IMR-90 (cell line): ENCODE measurements around the gene NKAIN4. TPM values are rescaled to one million over a fixed set of nuclear protein-coding genes. Genes with fewer than 3 reads are reported as not detected.

ENCODE experiments used
- ATAC-seq: fragments of 200-7000 bp; cut with Tn5 transposase; 2 replicates; pipeline ENCODE4 v1.9.1; 2020; ENCODE audit warnings: low read depth, mild to moderate bottlenecking, moderate library complexity
- BruUV-seq: library from RNA; stranded (reverse); fragments of 400-500 nt; replicated peaks from 2 replicates; lab custom pipeline; 2021; lab: Mats Ljungman, UMichigan
- CTCF ChIA-PET: fragments of 300-600 bp; formaldehyde crosslinking; extraction: SDS; loops from one replicate; lab custom pipeline; 2021; ENCODE audit warnings: antibody characterized with exemption; lab: Yijun Ruan, JAX
- POLR2A ChIA-PET: fragments of 300-600 bp; sonication (Branson Sonifier 250); formaldehyde crosslinking; loops from one replicate; lab custom pipeline; 2022; ENCODE audit warnings: antibody characterized with exemption; ENCODE audit not compliant: unreplicated experiment; lab: Charles Lee
- DNase-seq: peaks from one replicate; pipeline ENCODE4 v3.0.0; 2013
- H2AFZ ChIP-seq: replicated peaks from 2 replicates; pipeline ENCODE3; 2013; ENCODE audit warnings: low read length, mild to moderate bottlenecking; ENCODE audit not compliant: poor library complexity
- H2AK5ac ChIP-seq: 2 replicates; pipeline ENCODE4 v1.6.1; 2013; ENCODE audit warnings: low read depth, low read length, inconsistent platforms
- H2AK9ac ChIP-seq: replicated peaks from 2 replicates; pipeline ENCODE3; 2013; ENCODE audit warnings: mild to moderate bottlenecking, low read depth, low read length, moderate library complexity; ENCODE audit not compliant: poor library complexity
- H2BK120ac ChIP-seq: 2 replicates; pipeline ENCODE4 v1.6.1; 2013; ENCODE audit warnings: low read depth, low read length, inconsistent platforms
- H2BK15ac ChIP-seq: 3 replicates; pipeline ENCODE4 v1.6.1; 2013; ENCODE audit warnings: low read depth, low read length, inconsistent platforms
- H2BK20ac ChIP-seq: 2 replicates; pipeline ENCODE4 v1.6.1; 2013; ENCODE audit warnings: low read depth, mild to moderate bottlenecking, inconsistent platforms, low read length, moderate library complexity
- H2BK5ac ChIP-seq: 2 replicates; pipeline ENCODE4 v1.6.1; 2013; ENCODE audit warnings: mild to moderate bottlenecking, low read depth, low read length, inconsistent platforms; ENCODE audit not compliant: poor library complexity, severe bottlenecking
- H3K14ac ChIP-seq: replicated peaks from 2 replicates; pipeline ENCODE4 v1.6.1; 2013; ENCODE audit warnings: low read depth, low read length, inconsistent platforms
- H3K18ac ChIP-seq: 2 replicates; pipeline ENCODE4 v1.6.1; 2013; ENCODE audit warnings: low read depth, low read length, control low read depth
- H3K23ac ChIP-seq: 2 replicates; pipeline ENCODE4 v1.6.1; 2013; ENCODE audit warnings: low read depth, low read length, inconsistent platforms
- H3K27ac ChIP-seq: 2 replicates; pipeline ENCODE4 v1.5.1; 2013; ENCODE audit warnings: mild to moderate bottlenecking, control low read depth, low read length; ENCODE audit not compliant: insufficient read depth
- H3K27me3 ChIP-seq: 2 replicates; pipeline ENCODE4 v1.6.1; 2013; ENCODE audit warnings: low read length; ENCODE audit not compliant: control insufficient read depth, insufficient read depth
- H3K36me3 ChIP-seq: 2 replicates; pipeline ENCODE4 v1.6.1; 2013; ENCODE audit warnings: low read length, mixed read lengths; ENCODE audit not compliant: control insufficient read depth, insufficient read depth
- H3K4ac ChIP-seq: 2 replicates; pipeline ENCODE4 v1.6.1; 2013; ENCODE audit warnings: low read depth, low read length, inconsistent platforms
- H3K4me1 ChIP-seq: 2 replicates; pipeline ENCODE4 v1.6.1; 2013; ENCODE audit warnings: low read length, mixed read lengths; ENCODE audit not compliant: control insufficient read depth, insufficient read depth
- H3K4me2 ChIP-seq: 2 replicates; pipeline ENCODE4 v1.6.1; 2013; ENCODE audit warnings: low read depth, mild to moderate bottlenecking, control low read depth, low read length, moderate library complexity
- H3K4me3 ChIP-seq: 2 replicates; pipeline ENCODE4 v1.5.1; 2013; ENCODE audit warnings: low read depth, mild to moderate bottlenecking, control low read depth, low read length, moderate library complexity; ENCODE audit not compliant: insufficient read depth
- H3K56ac ChIP-seq: 2 replicates; pipeline ENCODE4 v1.6.1; 2013; ENCODE audit warnings: low read length, inconsistent platforms; ENCODE audit not compliant: insufficient read depth; ENCODE audit errors: extremely low read depth
- H3K79me1 ChIP-seq, 2 experiments: 2 replicates each; pipeline ENCODE4 v1.6.1; 2013; ENCODE audit warnings: low read length in 2 of 2, inconsistent platforms in 1 of 2, low read depth in 1 of 2
- H3K9ac ChIP-seq: 2 replicates; pipeline ENCODE4 v1.6.1; 2013; ENCODE audit warnings: low read depth, low read length, control low read depth
- H3K9me1 ChIP-seq: 2 replicates; pipeline ENCODE4 v1.6.1; 2013; ENCODE audit warnings: low read length, inconsistent platforms; ENCODE audit not compliant: insufficient read depth
- H3K9me3 ChIP-seq: 2 replicates; pipeline ENCODE4 v1.6.1; 2013; ENCODE audit warnings: low read length; ENCODE audit not compliant: control insufficient read depth, insufficient read depth
- H4K20me1 ChIP-seq: 2 replicates; pipeline ENCODE4 v1.6.1; 2013; ENCODE audit warnings: low read length, inconsistent platforms; ENCODE audit not compliant: insufficient read depth
- H4K5ac ChIP-seq: 2 replicates; pipeline ENCODE4 v1.6.1; 2013; ENCODE audit warnings: mild to moderate bottlenecking, low read depth, low read length, control low read depth
- H4K8ac ChIP-seq, 2 experiments: 2 replicates each; pipeline ENCODE4 v1.6.1; 2013; ENCODE audit warnings: low read depth in 2 of 2, low read length in 2 of 2, control low read depth in 1 of 2, inconsistent platforms in 1 of 2
- H4K91ac ChIP-seq: 2 replicates; pipeline ENCODE4 v1.6.1; 2013; ENCODE audit warnings: low read depth, low read length, inconsistent platforms; ENCODE audit not compliant: insufficient read depth
- CEBPB ChIP-seq: IDR thresholded peaks from 2 replicates; pipeline ENCODE4 v1.6.1; 2012; ENCODE audit warnings: low read depth, low read length, improper control_type of control experiment
- CHD1 ChIP-seq: IDR thresholded peaks from 2 replicates; pipeline ENCODE4 v1.6.1; 2012; ENCODE audit warnings: low read depth, low read length, improper control_type of control experiment
- FOS ChIP-seq: fragments of 150-350 bp; IDR thresholded peaks from 2 replicates; pipeline ENCODE4 v1.6.1; 2016; ENCODE audit warnings: low read depth, low read length
- MAFK ChIP-seq: IDR thresholded peaks from 2 replicates; pipeline ENCODE4 v1.6.1; 2012; ENCODE audit warnings: low read depth, low read length, improper control_type of control experiment
- NFE2L2 ChIP-seq: fragments of 150-350 bp; IDR thresholded peaks from 2 replicates; pipeline ENCODE4 v1.6.1; 2016; ENCODE audit warnings: low read depth, mild to moderate bottlenecking, low read length
- SMC3 ChIP-seq: fragments of 150-350 bp; IDR thresholded peaks from 2 replicates; pipeline ENCODE4 v1.6.1; 2016; ENCODE audit warnings: low read depth, mild to moderate bottlenecking, antibody characterized with exemption, low read length, moderate library complexity
- WGBS, 2 experiments: methylation state at CpG; one replicate each; pipeline versions ENCODE4 v1.1.5 to v1.1.7; 2013; ENCODE audit warnings: missing lambda C conversion rate in 2 of 2; ENCODE audit not compliant: insufficient read length in 1 of 2; ENCODE audit errors: extremely low coverage in 2 of 2; 5-methylcytosine and 5-hydroxymethylcytosine counted together
- dilution Hi-C: fragments of 300-500 bp; cut with HindIII; formaldehyde crosslinking; loops from one replicate; pipeline ENCODE4 v1.14.3; 2018; ENCODE audit warnings: low sequenced_read_pairs; ENCODE audit not compliant: unreplicated experiment
- in situ Hi-C: fragments of 300-500 bp; cut with MboI; formaldehyde crosslinking; loops from 3 replicates; pipeline ENCODE4 v1.14.3; 2019; ENCODE audit warnings: low sequenced_read_pairs, inconsistent platforms, mixed read lengths
- intact Hi-C: fragments of 100-400 bp; cut with micrococcal nuclease; formaldehyde crosslinking; loops from 2 replicates; pipeline ENCODE4 v1.10.0; 2022
- polyA plus RNA-seq, 3 experiments: library from polyadenylated mRNA; depleted of rRNA; stranded (reverse); fragments of >200 nt; gene quantifications; 2 replicates each; pipeline ENCODE4 v1.2.3, GENCODE V29; 2012; ENCODE audit warnings: low replicate concordance in 1 of 3
- total RNA-seq: library from RNA; depleted of rRNA; stranded (reverse); fragments of >200 nt; gene quantifications from 2 replicates; pipeline ENCODE4 v1.2.3, GENCODE V29; 2012
- TF ChIP-seq, protein P1 (sequence below): conservative IDR thresholded peaks from 2 replicates; pipeline ENCODE4 v1.5.1; 2012; ENCODE audit warnings: mild to moderate bottlenecking, low read depth, low read length, improper control_type of control experiment
- TF ChIP-seq, protein P2 (sequence below): fragments of 150-350 bp; IDR thresholded peaks from 2 replicates; pipeline ENCODE4 v1.6.1; 2017; ENCODE audit warnings: mild to moderate bottlenecking, antibody characterized with exemption, low read length, low read depth

NKAIN4 gene
- total and polyA plus RNA-seq, 2 of the 4 experiments (the other 2 are of a cell fraction), result not detected

DNA sequence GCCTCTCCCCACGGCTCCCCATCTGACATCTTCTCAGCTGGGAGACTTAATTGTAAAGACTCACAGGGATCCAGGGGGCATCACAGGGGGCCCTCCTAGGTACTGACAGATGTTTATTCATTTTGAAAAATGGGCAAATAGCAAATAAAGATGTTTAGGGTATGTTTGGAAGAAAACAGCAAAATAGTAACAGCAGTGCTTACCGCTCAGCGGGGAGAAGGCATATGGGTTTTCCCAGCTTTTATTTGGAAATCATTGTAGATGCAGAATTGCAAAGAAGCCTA lies 21.3 kb downstream of the NKAIN4 start:
- H3K27me3 ChIP-seq, result no peaks in the 10 kb centered on the region; the same call in 1 of the 2 replicates
- peak overlapping the region; percentile 57 for H3K4ac ChIP-seq
- no peak overlapping the region for H3K9ac ChIP-seq
- ChIA-PET POLR2A (no interaction called here), CTCF (interaction anchor here (0.6 to 0.7 kb wide), 2 partner anchors 9 to 50 kb away, joined by 3 read pairs; no protein-coding TSS in a partner anchor)
- peak overlapping the region; percentile 60; the same call in 2 of the 3 replicates for H2BK15ac ChIP-seq
- ATAC-seq (no peak), DNase-seq (no peak)
- H4K5ac ChIP-seq, result no peak overlapping the region
- H3K4me3 ChIP-seq, result no peak overlapping the region
- H2AK5ac ChIP-seq, result peak overlapping the region; percentile 20
- no peaks in the 10 kb centered on the region for H3K36me3 ChIP-seq
- TF ChIP-seq FOS (no peak), NFE2L2 (no peak), SMC3 (no peak), MAFK (no peak), CHD1 (no peak), CEBPB (no peak)
- TF ChIP-seq, protein P1, sequence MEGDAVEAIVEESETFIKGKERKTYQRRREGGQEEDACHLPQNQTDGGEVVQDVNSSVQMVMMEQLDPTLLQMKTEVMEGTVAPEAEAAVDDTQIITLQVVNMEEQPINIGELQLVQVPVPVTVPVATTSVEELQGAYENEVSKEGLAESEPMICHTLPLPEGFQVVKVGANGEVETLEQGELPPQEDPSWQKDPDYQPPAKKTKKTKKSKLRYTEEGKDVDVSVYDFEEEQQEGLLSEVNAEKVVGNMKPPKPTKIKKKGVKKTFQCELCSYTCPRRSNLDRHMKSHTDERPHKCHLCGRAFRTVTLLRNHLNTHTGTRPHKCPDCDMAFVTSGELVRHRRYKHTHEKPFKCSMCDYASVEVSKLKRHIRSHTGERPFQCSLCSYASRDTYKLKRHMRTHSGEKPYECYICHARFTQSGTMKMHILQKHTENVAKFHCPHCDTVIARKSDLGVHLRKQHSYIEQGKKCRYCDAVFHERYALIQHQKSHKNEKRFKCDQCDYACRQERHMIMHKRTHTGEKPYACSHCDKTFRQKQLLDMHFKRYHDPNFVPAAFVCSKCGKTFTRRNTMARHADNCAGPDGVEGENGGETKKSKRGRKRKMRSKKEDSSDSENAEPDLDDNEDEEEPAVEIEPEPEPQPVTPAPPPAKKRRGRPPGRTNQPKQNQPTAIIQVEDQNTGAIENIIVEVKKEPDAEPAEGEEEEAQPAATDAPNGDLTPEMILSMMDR, result no peak
- TF ChIP-seq, protein P2, sequence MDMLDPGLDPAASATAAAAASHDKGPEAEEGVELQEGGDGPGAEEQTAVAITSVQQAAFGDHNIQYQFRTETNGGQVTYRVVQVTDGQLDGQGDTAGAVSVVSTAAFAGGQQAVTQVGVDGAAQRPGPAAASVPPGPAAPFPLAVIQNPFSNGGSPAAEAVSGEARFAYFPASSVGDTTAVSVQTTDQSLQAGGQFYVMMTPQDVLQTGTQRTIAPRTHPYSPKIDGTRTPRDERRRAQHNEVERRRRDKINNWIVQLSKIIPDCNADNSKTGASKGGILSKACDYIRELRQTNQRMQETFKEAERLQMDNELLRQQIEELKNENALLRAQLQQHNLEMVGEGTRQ, result no peak
- H3K56ac ChIP-seq, result peak overlapping the region; percentile 56; the same call in 1 of the 2 replicates
- H3K18ac ChIP-seq, result no peak overlapping the region; the same call in 1 of the 2 replicates
- H3K79me1 ChIP-seq, result no peaks in the 10 kb centered on the region
- in situ Hi-C loops, result loop anchor here (5.0 kb wide), 1 partner anchor 39 kb away; the partner anchor contains the start of gene ARFGAP1
- peaks cover 3% of the 10 kb centered on the region; the same call in 1 of the 2 replicates for H4K20me1 ChIP-seq
- 0 out of 2 replicates have a peak overlapping the region, but pooled peaks have one; percentile 48 for H3K23ac ChIP-seq
- peak overlapping the region; percentile 8 to 67; a peak in 1 of 4 replicates for H4K8ac ChIP-seq
- H4K91ac ChIP-seq, result peak overlapping the region; percentile 84
- no peak overlapping the region for H2AK9ac ChIP-seq
- no TSS peak for BruUV-seq
- no CpG with 5 or more reads among the region's 3 CpGs for WGBS, 2 experiments
- H3K9me3 ChIP-seq, result no peaks in the 10 kb centered on the region
- H3K27ac ChIP-seq, result peak overlapping the region; percentile 87
- H2BK120ac ChIP-seq, result peak overlapping the region; percentile 89
- H2BK5ac ChIP-seq, result no peak overlapping the region
- no peak overlapping the region for H3K4me2 ChIP-seq
- dilution Hi-C loops, result no loop called here
- peaks cover 10% of the 10 kb centered on the region; the same call in 1 of the 2 replicates for H3K9me1 ChIP-seq
- H2BK20ac ChIP-seq, result peak overlapping the region; percentile 73
- no peak overlapping the region; the same call in 1 of the 2 replicates for H3K14ac ChIP-seq
- H2AFZ ChIP-seq, result no peak overlapping the region
- intact Hi-C loops, result loop anchor here (5.0 kb wide), 1 partner anchor 39 kb away; the partner anchor contains the start of gene ARFGAP1
- peaks cover 22% of the 10 kb centered on the region for H3K4me1 ChIP-seq
